ENCODE measurements around the gene CDH26.

- no peak for TF ChIP-seq POLR2A (IDR thresholded peaks at IDR 0.05)
- no peak for TF ChIP-seq CTCF (IDR thresholded peaks at IDR 0.05)
These were observed 20.0 kb upstream of the CDH26 start for GRCh38 chr20:59938221-59938620.

Measured in body of pancreas (tissue), 4 donors.